DND-41 (cell line): ENCODE data around the gene CCDC28B.
A peak's percentile ranks its signal among the peaks of the same experiment; 100 is the strongest.

Experiments
- ATAC-seq: fragments of 200-7000 bp; cut with Tn5 transposase; 3 replicates; pipeline ENCODE4 v1.9.1; 2021; ENCODE audit warnings: low read depth; ENCODE audit not compliant: insufficient read depth
- DNase-seq: peaks from one replicate; pipeline ENCODE4 v3.0.0-alpha.2; 2020
- H2AFZ ChIP-seq: 2 replicates; pipeline ENCODE4 v1.6.0; 2012; ENCODE audit warnings: low read depth, low read length
- H3K27ac ChIP-seq: 2 replicates; pipeline ENCODE4 v1.5.1; 2012; ENCODE audit warnings: low read length, inconsistent platforms
- H3K27me3 ChIP-seq: fragments of 200-600 bp; sonication (generic); 2 replicates; pipeline ENCODE4 v1.6.0; 2012; ENCODE audit warnings: low read length, mild to moderate bottlenecking, inconsistent platforms; ENCODE audit not compliant: insufficient read depth, poor library complexity
- H3K36me3 ChIP-seq: 2 replicates; pipeline ENCODE4 v1.5.1; 2012; ENCODE audit warnings: low read length, inconsistent platforms; ENCODE audit not compliant: insufficient read depth
- H3K4me1 ChIP-seq: 2 replicates; pipeline ENCODE4 v1.5.1; 2012; ENCODE audit warnings: mild to moderate bottlenecking, low read length; ENCODE audit not compliant: insufficient read depth
- H3K4me2 ChIP-seq: 2 replicates; pipeline ENCODE4 v1.6.0; 2012; ENCODE audit warnings: mild to moderate bottlenecking, moderate library complexity, low read length, inconsistent platforms; ENCODE audit not compliant: insufficient read depth
- H3K4me3 ChIP-seq, 2 experiments: fragments of 200-600 bp in 1 of 2; shearing (Covaris generic) in 1 of 2; 2 replicates each; pipeline ENCODE4 v1.5.1; 2012 to 2016; ENCODE audit warnings: inconsistent platforms in 2 of 2, low read length in 2 of 2, mild to moderate bottlenecking in 2 of 2, low read depth in 1 of 2, moderate library complexity in 1 of 2
- H3K79me2 ChIP-seq: 2 replicates; pipeline ENCODE4 v1.6.0; 2012; ENCODE audit warnings: low read length, inconsistent platforms; ENCODE audit not compliant: insufficient read depth
- H3K9ac ChIP-seq: 2 replicates; pipeline ENCODE4 v1.6.0; 2012; ENCODE audit warnings: low read depth, mild to moderate bottlenecking, inconsistent platforms, low read length, moderate library complexity
- H3K9me3 ChIP-seq: 2 replicates; pipeline ENCODE4 v1.5.1; 2012; ENCODE audit warnings: low read length, moderate library complexity, mild to moderate bottlenecking, inconsistent platforms; ENCODE audit not compliant: insufficient read depth, severe bottlenecking
- H4K20me1 ChIP-seq: 2 replicates; pipeline ENCODE4 v1.6.0; 2012; ENCODE audit warnings: low read length; ENCODE audit not compliant: insufficient read depth
- CTCF ChIP-seq: IDR thresholded peaks from 2 replicates; pipeline ENCODE4 v1.5.1; 2012; ENCODE audit warnings: borderline replicate concordance, low read length, moderate library complexity, mild to moderate bottlenecking; ENCODE audit not compliant: poor library complexity, severe bottlenecking; ENCODE audit errors: extremely low read depth
- EZH2 ChIP-seq: IDR thresholded peaks from 3 replicates; pipeline ENCODE4 v1.6.1; 2012; ENCODE audit warnings: borderline replicate concordance, low read depth, mild to moderate bottlenecking, moderate library complexity, low read length, inconsistent platforms; ENCODE audit not compliant: severe bottlenecking

CCDC28B gene

GRCh38 chr1:32221581-32221979, 21.2 kb downstream of the CCDC28B start:
- H3K4me3 ChIP-seq, result peak overlapping the region; percentile 84 to 85
- H3K4me2 ChIP-seq, result peak overlapping the region; percentile 70
- peaks cover 47% of the 10 kb centered on the region for H3K79me2 ChIP-seq
- DNase-seq, result no peak
- no peaks in the 10 kb centered on the region for H3K27me3 ChIP-seq
- H3K27ac ChIP-seq, result peak overlapping the region; percentile 37
- ATAC-seq, result no peak
- no peaks in the 10 kb centered on the region for H3K9me3 ChIP-seq
- H4K20me1 ChIP-seq, result peaks cover 8% of the 10 kb centered on the region; the same call in 1 of the 2 replicates
- peaks cover 34% of the 10 kb centered on the region for H3K4me1 ChIP-seq
- H2AFZ ChIP-seq, result no peak overlapping the region; the same call in 1 of the 2 replicates
- H3K9ac ChIP-seq, result peak overlapping the region; percentile 77
- no peak for TF ChIP-seq EZH2
- no peak for TF ChIP-seq CTCF
- H3K36me3 ChIP-seq, result peaks cover 38% of the 10 kb centered on the region

GRCh38 chr1:32221980-32222755, 21.8 kb downstream of the CCDC28B start, which contains the start of the genes EIF3I and TMEM234:
Gene EIF3I, plus strand, starts transcription at chr1:32222407. Its CDS starts 35 bp downstream, at chr1:32222442.
Gene TMEM234, minus strand, starts transcription at chr1:32222353. Its CDS starts 31 bp downstream, at chr1:32222322.
- peak within 1 kb of the TSS; percentile 84 to 85 for H3K4me3 ChIP-seq

GRCh38 chr1:32223683-32224082, 23.3 kb downstream of the CCDC28B start:
- Histone ChIP-seq H2AFZ (no peak overlapping the region), H4K20me1 (peaks cover 8% of the 10 kb centered on the region; the same call in 1 of the 2 replicates), H3K9me3 (no peaks in the 10 kb centered on the region), H3K4me3 (peak overlapping the region in 1 of 2 experiments; percentile 41; a peak in 1 of 4 replicates), H3K4me2 (peak overlapping the region; percentile 70), H3K36me3 (peaks cover 50% of the 10 kb centered on the region), H3K4me1 (peaks cover 34% of the 10 kb centered on the region), H3K27ac (peak overlapping the region; percentile 10; the same call in 1 of the 2 replicates), H3K9ac (peak overlapping the region; percentile 77), H3K27me3 (no peaks in the 10 kb centered on the region), H3K79me2 (peaks cover 47% of the 10 kb centered on the region)
- TF ChIP-seq CTCF, result peak; percentile 32
- no peak for TF ChIP-seq EZH2
- ATAC-seq (no peak), DNase-seq (no peak)

More at GRCh38 chr1:32221980-32222755, 21.8 kb downstream of the CCDC28B start, which contains the start of the genes EIF3I and TMEM234:
- H3K4me2 ChIP-seq, result peak within 1 kb of the TSS; percentile 70
- H2AFZ ChIP-seq, result peak within 1 kb of the TSS; percentile 81
- peak; percentile 96 for ATAC-seq
- H3K27me3 ChIP-seq, result no peaks in the 10 kb centered on the region
- H3K36me3 ChIP-seq, result peaks cover 35% of the 10 kb centered on the region
- H3K9ac ChIP-seq, result peak within 1 kb of the TSS; percentile 77
- no peaks in the 10 kb centered on the region for H3K9me3 ChIP-seq
- TF ChIP-seq EZH2, result no peak
- TF ChIP-seq CTCF, result no peak
- peaks cover 34% of the 10 kb centered on the region for H3K4me1 ChIP-seq
- peaks cover 47% of the 10 kb centered on the region for H3K79me2 ChIP-seq
- H4K20me1 ChIP-seq, result peaks cover 8% of the 10 kb centered on the region; the same call in 1 of the 2 replicates
- H3K27ac ChIP-seq, result peak within 1 kb of the TSS; percentile 85
- DNase-seq, result peak; percentile 92
